GM19397 (cell line): ENCODE data around the gene HIPK1.

ENCODE experiments used
- ATAC-seq: cut with Tn5 transposase; IDR thresholded peaks from one replicate; pipeline ENCODE4 v1.9.1; 2021; ENCODE audit warnings: mild to moderate bottlenecking, moderate library complexity; ENCODE audit not compliant: unreplicated experiment

HIPK1 gene

DNA sequence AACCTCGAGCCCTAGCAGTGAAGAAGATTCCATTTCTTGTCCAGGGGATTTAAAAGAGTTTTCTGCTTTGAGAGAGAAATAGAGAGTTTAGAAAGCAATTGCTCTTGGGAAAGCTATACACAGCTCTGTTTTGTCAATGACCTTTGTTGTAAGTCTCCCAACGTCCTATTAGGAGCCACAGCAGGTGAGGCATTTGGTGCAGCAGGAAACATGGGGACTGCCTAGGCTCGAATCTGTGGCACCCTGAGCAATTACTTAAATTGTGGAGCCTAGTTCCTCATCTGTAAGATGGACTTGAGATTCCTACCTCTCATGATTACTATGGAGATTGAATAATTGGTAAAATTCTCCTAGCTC lies 15.8 kb upstream of the HIPK1 start:
- no peak for ATAC-seq

DNA sequence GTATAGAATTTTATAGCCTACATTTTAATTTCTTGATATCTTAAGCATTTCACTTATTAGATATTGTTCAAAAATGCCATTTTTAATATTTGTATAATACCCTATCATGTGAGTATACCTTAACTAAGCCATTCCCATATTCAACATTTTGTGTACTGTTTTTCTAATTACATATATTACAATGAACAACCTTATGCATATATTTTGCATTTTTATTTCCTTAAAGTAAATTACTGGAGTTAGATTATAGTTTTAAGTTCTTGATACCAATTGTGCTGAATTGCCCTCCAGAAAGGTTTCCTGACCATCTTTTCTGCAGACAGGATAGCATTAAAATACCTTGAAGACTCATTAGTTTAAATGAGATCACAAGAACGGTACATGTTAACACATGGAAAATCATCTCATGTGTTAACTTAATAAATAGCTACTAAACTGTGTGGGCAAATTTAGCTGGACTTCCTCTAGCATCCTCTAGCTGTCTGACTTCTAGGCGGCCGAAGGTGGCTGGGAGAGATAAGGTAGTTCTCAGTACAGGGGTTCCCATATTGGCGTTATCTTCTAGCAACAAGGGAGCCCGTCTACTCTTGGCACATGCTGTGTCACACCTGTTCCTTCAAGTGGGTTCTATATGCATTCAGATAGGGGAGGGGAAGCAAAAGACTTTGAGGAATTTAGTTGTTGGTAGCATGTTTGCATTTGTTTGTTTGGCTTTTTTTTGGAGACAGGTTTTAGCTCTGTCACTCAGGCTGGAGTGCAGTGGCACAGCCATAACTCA lies 15.0 kb upstream of the HIPK1 start:
- ATAC-seq = no peak

DNA sequence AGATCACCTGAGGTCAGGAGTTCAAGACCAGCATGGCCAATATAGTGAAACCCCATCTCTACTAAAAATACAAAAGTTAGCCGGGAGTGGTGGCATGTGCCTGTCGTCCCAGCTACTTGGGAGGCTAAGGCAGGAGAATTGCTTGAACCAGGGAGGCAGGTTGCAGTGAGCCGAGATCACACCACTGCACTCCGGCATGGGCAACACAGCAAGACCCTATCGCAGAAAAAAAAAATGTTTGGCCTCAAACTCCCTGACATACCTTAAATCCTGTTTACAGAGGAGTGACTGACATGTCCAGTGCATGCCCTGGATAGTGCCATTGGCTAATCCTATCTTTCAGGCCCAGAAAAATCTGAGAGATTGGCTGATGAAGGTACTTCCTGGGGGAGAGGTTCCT lies 12.2 kb upstream of the HIPK1 start:
- ATAC-seq = no peak

DNA sequence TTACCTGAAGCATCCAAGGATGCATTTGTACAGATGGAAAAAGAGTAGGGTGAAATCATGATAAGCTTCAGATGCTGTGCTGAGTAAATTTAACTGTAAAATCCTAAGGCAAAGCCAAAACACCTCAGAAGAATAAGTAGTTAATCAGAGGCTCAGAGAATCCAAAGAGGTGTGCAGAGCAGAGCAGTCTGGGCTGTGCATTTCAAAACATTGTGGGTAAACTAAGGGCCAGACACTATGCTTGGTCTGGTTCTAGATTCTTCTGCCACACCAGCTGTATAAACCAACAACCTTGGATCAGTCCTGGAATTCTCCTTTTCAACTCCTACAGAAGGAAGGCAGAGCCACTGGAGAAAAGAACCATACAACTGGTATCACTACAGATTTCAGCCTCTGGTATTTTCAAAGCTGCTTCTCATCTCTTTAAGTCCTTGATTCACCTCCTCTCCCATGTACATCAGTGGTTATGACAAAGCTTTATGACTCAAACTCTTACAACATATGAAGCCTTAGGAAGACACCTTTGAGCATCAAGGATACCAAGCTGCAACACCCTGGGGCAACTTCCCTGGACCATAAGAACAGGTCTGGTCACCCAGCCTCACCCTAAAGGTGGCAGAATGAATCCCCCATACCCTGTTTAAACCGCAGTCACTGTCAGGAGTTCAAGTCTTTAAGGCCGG lies 11.6 kb upstream of the HIPK1 start:
- ATAC-seq = no peak

DNA sequence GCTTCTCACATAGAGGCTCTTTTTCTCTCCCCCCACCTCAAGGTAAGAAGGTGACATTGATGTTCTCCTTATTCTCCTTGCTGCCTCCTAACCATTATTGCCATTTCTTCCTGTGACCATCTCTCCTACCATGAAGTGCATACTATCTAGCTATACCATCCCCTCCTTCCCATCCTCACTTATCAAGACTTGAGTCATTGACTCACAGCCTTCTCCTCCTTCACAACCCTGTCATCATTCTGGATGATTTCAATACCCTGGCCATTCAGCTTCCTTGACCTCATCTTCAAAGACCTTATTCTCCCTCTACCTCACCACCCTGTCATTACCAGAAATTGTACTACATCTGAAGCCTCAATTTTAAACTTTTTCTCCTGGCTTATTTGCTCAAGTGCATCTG lies 10.9 kb upstream of the HIPK1 start:
- no peak for ATAC-seq

DNA sequence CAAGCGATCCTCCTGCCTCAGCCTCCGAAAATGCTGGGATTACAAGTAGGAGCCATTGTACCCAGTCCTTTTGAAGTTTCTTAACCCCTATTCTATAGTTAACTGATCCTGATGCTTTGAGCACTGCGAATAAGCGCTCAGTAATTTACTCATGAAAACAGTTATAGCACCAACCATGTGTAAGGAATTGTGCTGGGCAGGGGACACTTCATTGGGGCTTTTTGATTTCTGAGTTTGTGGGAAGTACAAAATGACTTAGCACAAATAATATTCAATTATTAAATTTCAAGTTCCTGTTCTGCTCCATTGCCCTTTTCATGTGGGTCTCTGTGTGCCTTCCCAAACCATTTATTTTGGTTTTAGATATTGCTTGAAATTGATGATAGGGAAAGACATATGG lies 6.2 kb upstream of the HIPK1 start:
- no peak for ATAC-seq

DNA sequence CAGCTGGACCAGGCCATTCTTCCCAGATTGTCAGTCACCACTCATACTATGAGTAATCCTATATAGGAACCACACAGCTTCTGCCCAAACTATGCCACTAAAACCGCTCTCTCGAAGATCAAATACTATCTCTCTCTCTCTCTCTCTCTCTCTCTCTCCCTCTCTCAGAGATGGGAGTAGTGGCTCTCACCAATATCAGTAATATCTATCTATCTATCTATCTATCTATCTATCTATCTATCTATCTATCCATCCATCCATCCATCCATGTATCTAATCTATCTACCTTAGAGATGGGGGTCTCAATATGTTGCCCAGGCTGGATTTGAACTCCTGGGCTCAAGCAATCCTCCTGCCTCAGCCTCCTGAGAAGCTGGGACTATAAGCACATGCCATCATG lies 4.7 kb upstream of the HIPK1 start:
- no peak for ATAC-seq

DNA sequence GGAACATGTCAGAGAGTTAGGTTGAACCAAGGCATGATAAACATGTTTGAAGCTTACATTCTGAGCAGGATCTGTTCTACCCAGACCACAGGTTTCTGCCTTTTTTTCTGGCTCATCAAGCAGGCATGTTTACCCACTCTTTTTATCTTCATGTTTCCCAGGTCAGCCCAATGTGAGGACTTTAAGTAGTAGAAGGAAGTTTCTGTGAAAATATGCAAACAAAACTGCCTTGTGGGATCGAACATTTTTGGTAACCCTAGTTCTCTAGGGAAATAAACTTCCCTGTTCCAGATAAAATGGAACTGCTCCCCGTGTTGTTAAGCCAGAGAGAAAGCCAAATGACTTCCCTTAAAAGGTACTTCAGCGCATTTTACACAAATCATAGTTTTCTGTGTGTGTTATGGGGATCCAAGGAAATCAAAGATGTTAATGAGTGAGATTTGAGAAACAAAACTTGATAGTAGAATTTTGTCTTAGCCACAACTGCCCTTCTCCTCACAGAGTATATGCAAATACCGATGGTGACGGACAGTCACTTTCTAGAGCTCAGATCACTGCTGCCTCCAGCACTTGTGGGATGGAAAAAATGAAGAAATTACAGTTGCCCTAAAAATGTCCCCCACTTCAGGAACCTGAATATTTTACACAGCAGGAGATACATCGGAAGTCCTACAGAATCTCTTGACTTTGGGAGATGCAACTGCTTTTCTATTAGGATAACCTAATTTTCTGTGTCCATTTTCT lies 765 bp upstream of the HIPK1 start:
- ATAC-seq = no peak

DNA sequence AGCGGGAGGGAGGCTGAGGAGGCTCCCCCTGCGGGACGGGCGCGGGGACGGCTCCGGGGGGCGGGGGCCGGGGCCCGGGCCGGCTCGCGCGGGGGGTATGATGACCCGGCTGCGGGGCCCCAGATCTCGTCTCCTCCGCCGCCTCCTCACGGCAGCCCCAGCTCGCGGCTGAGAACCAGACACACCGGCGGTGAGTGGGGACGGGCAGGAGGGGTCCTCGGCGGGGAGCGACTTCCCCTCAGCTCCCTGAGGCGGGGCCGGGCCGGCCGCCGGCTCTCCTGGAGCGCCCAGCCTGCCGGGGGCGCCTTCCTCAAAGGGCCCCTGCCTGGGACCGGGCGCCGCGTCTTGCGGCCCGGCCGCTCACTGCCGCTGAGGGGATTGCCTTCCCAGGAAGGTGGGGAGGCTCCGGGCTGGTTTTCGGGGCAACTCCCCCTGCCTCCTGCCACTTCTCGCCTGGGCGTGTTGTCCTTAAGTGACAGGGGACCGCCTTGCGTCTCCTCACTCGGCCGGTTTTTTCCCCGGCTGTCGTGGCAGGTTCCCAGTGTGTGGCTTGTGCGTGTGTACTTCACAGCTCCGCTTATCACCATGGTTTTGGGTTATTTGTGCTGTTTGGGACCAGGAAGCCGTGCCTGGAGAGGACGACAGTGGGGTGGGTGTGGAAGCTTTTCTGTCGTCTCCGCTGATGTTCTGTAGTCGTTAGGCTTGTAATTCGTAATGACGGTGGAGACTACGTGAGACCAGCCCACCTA lies 800 bp downstream of the HIPK1 start:
- peak; percentile 42 for ATAC-seq

DNA sequence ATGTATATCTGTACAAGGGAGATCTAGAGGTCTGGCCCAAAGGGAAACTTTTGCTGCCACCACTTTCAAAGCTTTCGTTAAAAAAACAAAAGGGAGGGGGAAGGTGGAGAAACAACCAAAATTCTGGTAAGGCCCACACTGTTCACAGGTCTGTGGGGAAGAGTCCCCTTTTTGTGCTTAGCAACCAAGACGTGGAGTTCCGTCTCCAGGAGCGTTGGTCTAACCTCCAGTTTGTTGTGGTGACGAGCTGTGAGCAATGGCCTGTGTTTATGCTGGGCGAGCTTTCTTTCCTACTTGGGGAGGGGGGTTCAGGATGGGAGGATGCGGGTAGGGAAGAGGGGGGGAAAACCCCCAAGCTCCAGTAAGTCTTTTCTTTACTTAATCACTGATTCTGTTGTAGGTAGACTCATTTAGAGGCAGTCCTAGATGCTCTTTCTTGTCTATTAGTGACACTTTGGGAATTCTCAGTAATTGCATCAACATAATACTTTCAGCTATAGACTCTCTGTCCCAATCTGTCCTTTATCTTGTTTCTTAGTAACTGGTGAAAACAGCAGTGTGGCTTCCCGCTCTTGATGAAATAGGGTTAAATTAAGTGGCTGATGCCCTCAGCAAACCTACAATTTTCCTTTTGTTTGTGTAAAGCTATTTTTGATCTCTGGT lies 1.5 kb downstream of the HIPK1 start:
- peak; percentile 15 for ATAC-seq

DNA sequence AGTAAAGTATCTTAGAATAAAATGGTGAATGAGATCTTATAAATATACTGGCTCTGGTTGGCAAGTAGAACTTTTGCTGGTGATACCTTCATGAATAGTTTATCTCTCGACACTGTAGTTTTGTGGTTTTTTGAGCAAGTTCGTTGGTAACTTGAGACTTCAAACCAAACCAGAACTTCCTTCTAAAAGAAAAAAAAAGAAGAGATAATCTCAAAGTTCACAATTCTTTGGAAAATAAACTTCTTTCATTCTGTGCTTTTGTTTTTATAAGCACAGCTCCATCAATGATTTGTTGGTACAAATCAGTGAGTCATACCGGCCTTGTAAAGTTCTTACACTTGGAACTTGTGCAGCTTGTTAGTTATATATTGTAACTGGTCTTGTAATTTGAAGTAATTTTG lies 2.3 kb downstream of the HIPK1 start:
- no peak for ATAC-seq

DNA sequence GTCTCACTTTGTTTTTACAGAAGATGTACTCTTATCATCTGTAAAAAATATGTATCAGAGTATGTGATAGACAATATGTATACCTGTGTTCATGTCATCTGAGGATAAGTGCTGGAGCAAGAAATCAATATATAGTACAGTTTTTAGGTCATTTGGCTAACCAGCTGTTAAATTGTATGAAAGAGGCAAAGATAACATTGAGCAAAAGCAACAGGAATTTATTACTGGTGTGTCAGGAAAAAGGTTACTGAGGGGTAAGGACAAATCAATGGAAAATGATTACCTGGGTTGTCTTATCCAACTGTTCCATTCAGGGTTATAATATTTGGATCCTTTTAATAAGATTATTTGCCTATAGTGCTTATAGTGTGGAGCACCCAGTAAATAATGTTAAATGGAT lies 4.9 kb downstream of the HIPK1 start:
- no peak for ATAC-seq

DNA sequence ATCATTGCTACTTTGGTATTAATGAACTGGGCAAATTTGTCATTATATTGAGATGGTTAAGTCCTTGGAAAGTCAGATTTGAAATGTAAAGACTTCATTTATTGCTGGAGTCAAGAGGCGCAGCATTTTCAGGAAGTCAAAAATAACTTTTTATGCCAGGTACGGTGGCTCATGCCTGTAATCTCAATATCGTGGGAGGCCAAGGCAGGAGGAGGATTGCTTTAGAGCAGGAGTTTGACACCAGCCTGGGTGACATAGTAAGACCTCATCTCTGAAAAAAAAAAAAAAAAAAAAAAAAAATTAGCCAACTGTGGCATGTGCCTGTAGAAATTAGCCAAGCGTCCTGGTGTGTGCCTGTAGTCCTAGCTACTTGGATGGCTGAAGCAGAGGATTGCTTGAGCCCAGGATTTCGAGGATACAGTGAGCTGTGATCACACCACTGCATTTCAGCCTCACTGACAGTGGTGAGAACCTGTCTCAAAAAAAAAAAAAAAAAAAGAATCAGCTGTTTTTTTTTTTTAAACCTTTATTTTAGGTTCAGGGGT lies 5.5 kb downstream of the HIPK1 start:
- no peak for ATAC-seq

DNA sequence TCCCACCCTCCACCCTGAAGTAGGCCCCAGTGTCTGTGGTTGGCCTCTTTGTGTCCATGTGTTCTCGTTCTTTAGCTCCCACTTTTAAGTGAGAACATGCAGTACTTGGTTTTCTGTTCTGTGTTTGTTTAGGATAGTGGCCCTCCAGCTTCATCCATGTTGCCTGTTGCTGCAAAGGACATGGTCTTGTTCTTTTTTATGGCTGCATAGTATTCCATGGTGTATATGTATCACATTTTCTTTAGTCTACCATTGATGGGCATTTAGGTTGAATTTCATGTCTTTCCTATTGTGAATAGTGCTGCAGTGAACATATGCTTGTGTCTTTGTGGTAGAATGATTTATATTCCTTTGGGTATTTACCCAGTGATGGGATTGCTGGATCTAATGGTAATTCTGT lies 6.1 kb downstream of the HIPK1 start:
- ATAC-seq = no peak

DNA sequence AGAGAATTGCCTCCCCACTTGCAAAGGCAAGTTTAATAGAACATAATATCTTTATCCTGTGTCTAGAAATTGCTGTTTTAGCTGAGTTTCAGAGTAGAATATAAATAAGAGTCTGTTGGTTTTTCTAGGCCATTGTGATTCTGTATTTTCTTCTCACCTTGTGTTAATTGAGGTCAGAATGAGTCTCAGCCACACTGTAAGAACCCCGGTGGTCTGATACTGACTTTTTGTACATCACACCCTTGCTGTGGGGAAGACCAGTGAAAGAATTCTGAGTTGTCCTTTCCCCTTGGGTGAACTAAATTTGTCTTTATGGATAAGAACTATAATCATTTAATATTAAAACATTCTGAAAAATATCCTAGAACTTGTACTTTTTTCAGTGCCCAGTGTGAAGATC lies 6.8 kb downstream of the HIPK1 start:
- no peak for ATAC-seq

DNA sequence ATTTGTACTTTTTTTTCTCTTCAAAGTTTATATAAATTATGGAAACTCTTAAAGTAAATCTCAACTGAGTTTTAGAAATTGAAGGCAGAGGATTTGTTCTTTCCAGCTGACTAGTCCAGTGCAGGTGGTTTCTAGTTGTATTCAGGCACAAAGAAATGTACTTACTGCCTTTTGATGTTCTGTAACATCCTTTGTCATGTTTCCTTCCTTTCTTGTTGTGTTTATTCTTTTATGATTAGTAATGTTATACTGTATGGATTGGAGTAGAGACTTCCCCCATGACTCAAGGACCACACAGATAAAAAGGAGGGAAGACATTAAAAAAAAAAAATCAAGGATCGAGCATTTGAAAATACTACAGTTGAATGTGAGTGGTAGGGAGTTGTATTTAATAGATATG lies 8.0 kb downstream of the HIPK1 start:
- ATAC-seq = no peak

DNA sequence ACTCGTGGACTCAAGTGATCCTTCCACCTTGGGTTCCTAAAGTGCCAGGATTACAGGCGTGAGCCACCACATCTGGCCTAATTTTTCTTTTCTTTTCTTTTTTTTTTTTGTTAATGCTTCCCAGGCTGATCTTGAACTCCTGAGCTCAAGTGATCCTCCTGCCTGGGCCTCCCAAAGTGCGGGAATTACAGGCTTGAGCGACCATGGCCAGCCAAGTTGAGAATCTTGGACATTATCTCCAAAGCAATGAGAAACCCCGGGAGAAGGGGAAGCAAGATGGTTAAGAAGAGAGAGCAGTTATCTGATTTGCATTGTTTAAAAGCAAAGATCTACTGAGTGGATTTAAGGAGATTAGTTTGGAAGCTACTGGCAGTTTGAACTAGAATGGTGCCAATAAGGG lies 9.1 kb downstream of the HIPK1 start:
- no peak for ATAC-seq

DNA sequence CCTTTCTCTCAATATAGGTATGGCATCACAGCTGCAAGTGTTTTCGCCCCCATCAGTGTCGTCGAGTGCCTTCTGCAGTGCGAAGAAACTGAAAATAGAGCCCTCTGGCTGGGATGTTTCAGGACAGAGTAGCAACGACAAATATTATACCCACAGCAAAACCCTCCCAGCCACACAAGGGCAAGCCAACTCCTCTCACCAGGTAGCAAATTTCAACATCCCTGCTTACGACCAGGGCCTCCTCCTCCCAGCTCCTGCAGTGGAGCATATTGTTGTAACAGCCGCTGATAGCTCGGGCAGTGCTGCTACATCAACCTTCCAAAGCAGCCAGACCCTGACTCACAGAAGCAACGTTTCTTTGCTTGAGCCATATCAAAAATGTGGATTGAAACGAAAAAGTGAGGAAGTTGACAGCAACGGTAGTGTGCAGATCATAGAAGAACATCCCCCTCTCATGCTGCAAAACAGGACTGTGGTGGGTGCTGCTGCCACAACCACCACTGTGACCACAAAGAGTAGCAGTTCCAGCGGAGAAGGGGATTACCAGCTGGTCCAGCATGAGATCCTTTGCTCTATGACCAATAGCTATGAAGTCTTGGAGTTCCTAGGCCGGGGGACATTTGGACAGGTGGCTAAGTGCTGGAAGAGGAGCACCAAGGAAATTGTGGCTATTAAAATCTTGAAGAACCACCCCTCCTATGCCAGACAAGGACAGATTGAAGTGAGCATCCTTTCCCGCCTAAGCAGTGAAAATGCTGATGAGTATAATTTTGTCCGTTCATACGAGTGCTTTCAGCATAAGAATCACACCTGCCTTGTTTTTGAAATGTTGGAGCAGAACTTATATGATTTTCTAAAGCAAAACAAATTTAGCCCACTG lies 11.5 kb downstream of the HIPK1 start:
- ATAC-seq = no peak

DNA sequence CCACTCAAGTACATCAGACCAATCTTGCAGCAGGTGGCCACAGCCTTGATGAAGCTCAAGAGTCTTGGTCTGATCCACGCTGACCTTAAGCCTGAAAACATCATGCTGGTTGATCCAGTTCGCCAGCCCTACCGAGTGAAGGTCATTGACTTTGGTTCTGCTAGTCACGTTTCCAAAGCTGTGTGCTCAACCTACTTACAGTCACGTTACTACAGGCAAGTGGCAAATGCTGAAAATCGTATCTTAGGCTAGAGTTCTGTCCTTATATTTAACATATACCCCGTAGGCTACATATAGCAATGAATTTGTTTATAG lies 12.1 kb downstream of the HIPK1 start:
- ATAC-seq = no peak

DNA sequence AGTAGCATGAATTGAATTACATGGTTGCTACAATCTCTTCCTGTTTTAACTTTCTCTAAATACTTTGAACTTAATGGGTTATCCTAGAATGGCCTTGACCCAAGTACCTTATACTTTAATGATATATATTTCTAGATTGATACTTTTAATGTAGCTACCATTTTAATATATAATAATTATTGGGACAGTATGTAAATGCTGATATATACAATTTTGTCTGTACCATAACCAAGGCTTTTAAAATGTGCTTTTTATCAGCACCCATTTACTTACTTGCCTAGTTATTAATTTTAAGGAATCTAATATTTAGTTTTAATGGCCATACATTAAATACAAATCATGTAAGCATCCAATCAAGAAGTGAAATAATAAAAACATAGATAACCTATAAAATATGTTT lies 13.4 kb downstream of the HIPK1 start:
- ATAC-seq = no peak
